Measurements from ENCODE around the gene PEMT.

GRCh38 chr17:17526369-17526768 is 65.1 kb downstream of the PEMT start:
- TF ChIP-seq RAD21 (IDR thresholded peaks at IDR 0.05; ENCODE audit: low read length) (no peak), MAFK (IDR thresholded peaks at IDR 0.05; ENCODE audit: low read depth, low read length) (no peak), CTCF (conservative IDR thresholded peaks at IDR 0.05; ENCODE audit: low read depth, low read length) (no peak), CHD1 (IDR thresholded peaks at IDR 0.05; ENCODE audit: low read depth, low read length) (no peak)

Data from IMR-90 (cell line).